ENCODE measurements around the gene FGD3.

GRCh38 chr9:92941861-92942260, 5.5 kb upstream of the FGD3 start:
- TF ChIP-seq CTCF (IDR thresholded peaks at IDR 0.05; ENCODE audit: insufficient read depth, low read length, poor library complexity, severe bottlenecking) (no peak), EZH2phosphoT487 (conservative IDR thresholded peaks at IDR 0.05; ENCODE audit: low read length) (no peak)

Data from SU-DHL-6 (cell line).